Smooth muscle cell (in vitro differentiated cells): ENCODE data around the gene COL27A1. TPM values are rescaled to one million over a fixed set of nuclear protein-coding genes. Genes with fewer than 3 reads are reported as not detected.

Experiments
- DNase-seq: peaks from one replicate; lab custom pipeline; 2025; ENCODE audit not compliant: unreplicated experiment; lab: John Stamatoyannopoulos, UW
- H2AFZ ChIP-seq: fragments of 200-600 bp; sonication (generic); 2 replicates; pipeline ENCODE4 v1.6.0; 2016; ENCODE audit warnings: antibody characterized with exemption, low read depth, mild to moderate bottlenecking
- H3F3A ChIP-seq: fragments of 200-600 bp; sonication (generic); 2 replicates; pipeline ENCODE4 v1.6.0; 2017; ENCODE audit warnings: antibody characterized with exemption, low read depth
- H3K27ac ChIP-seq: fragments of 200-600 bp; sonication (generic); 2 replicates; pipeline ENCODE4 v1.5.1; 2016; ENCODE audit warnings: low read depth, mild to moderate bottlenecking
- H3K27me3 ChIP-seq: fragments of 200-600 bp; sonication (generic); 2 replicates; pipeline ENCODE4 v1.6.1; 2016; ENCODE audit warnings: low read depth, mild to moderate bottlenecking
- H3K36me3 ChIP-seq: fragments of 200-600 bp; sonication (generic); 2 replicates; pipeline ENCODE4 v1.5.1; 2016; ENCODE audit warnings: low read depth
- H3K4me1 ChIP-seq: fragments of 200-600 bp; sonication (generic); 2 replicates; pipeline ENCODE4 v1.5.1; 2016; ENCODE audit warnings: low read depth
- H3K4me2 ChIP-seq: fragments of 200-600 bp; sonication (generic); 2 replicates; pipeline ENCODE4 v1.6.0; 2016; ENCODE audit warnings: mild to moderate bottlenecking
- H3K4me3 ChIP-seq: fragments of 200-600 bp; sonication (generic); 2 replicates; pipeline ENCODE4 v1.5.1; 2016; ENCODE audit warnings: mild to moderate bottlenecking
- H3K79me2 ChIP-seq: fragments of 200-600 bp; sonication (generic); 2 replicates; pipeline ENCODE4 v1.6.0; 2016; ENCODE audit warnings: low read depth, mild to moderate bottlenecking
- H3K9ac ChIP-seq: fragments of 200-600 bp; sonication (generic); 2 replicates; pipeline ENCODE4 v1.6.0; 2016; ENCODE audit warnings: low read depth
- H3K9me3 ChIP-seq: fragments of 200-600 bp; sonication (generic); replicated peaks from 2 replicates; pipeline ENCODE4 v1.5.1; 2016; ENCODE audit warnings: low read depth
- H4K20me1 ChIP-seq: fragments of 200-600 bp; sonication (generic); 2 replicates; pipeline ENCODE4 v1.6.0; 2016; ENCODE audit warnings: low read depth
- WGBS: methylation state at CpG from one replicate; pipeline ENCODE4 v1.1.7; 2016; ENCODE audit warnings: low lambda C conversion rate; 5-methylcytosine and 5-hydroxymethylcytosine counted together
- polyA plus RNA-seq: library from polyadenylated mRNA; unstranded; fragments of >200 nt; fragmentation: Nextera tagmentation; extraction: Ambion mirVana; gene quantifications from 2 replicates; pipeline ENCODE4 v1.2.1, GENCODE V29; 2016
- total RNA-seq: library from RNA; depleted of rRNA; stranded (reverse); fragments of >200 nt; gene quantifications from 2 replicates; pipeline ENCODE4 v1.2.3, GENCODE V29; 2014
- TF ChIP-seq, protein P1 (sequence below): fragments of 200-600 bp; sonication (generic); IDR thresholded peaks from 2 replicates; pipeline ENCODE4 v1.5.1; 2017; ENCODE audit warnings: borderline replicate concordance, mild to moderate bottlenecking, antibody characterized with exemption; ENCODE audit not compliant: insufficient read depth, poor library complexity, severe bottlenecking

Gene COL27A1
- total and polyA plus RNA-seq, 2 experiments from 2014 or later: 18.1 to 19.9 TPM

DNA sequence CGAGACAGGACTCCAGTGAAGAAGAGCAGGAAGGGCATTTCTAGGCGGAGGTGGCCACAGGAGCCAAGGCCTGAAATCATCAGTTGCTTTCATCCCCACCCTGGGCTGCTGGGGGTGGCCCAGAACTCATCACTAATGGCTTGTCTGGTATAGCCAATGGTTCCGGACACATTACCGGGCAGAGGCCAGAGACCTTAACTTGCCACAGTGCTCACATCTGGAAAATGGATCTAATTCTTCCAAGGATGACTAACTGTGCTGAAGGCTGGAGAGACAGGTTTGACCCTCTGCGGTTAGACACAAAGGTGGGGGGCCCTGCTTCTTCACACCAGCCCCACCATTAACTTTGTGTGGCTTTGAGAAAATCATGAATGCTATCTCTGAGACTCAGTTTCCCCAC is 6.2 kb upstream of the COL27A1 start:
- no peaks in the 10 kb centered on the region for H3K79me2 ChIP-seq
- no peaks in the 10 kb centered on the region for H3K4me1 ChIP-seq
- H3K27ac ChIP-seq: no peak overlapping the region
- H4K20me1 ChIP-seq: no peaks in the 10 kb centered on the region
- no peaks in the 10 kb centered on the region for H3K27me3 ChIP-seq
- no peaks in the 10 kb centered on the region for H3F3A ChIP-seq
- DNase-seq: no peak
- H2AFZ ChIP-seq: no peak overlapping the region
- H3K4me3 ChIP-seq: no peak overlapping the region
- no peak overlapping the region for H3K9ac ChIP-seq
- H3K9me3 ChIP-seq: no peaks in the 10 kb centered on the region
- no peak overlapping the region for H3K4me2 ChIP-seq
- TF ChIP-seq, protein P1, sequence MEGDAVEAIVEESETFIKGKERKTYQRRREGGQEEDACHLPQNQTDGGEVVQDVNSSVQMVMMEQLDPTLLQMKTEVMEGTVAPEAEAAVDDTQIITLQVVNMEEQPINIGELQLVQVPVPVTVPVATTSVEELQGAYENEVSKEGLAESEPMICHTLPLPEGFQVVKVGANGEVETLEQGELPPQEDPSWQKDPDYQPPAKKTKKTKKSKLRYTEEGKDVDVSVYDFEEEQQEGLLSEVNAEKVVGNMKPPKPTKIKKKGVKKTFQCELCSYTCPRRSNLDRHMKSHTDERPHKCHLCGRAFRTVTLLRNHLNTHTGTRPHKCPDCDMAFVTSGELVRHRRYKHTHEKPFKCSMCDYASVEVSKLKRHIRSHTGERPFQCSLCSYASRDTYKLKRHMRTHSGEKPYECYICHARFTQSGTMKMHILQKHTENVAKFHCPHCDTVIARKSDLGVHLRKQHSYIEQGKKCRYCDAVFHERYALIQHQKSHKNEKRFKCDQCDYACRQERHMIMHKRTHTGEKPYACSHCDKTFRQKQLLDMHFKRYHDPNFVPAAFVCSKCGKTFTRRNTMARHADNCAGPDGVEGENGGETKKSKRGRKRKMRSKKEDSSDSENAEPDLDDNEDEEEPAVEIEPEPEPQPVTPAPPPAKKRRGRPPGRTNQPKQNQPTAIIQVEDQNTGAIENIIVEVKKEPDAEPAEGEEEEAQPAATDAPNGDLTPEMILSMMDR: no peak
- WGBS: 97% methylated on average over 5 of the region's 5 CpGs
- H3K36me3 ChIP-seq: no peaks in the 10 kb centered on the region

DNA sequence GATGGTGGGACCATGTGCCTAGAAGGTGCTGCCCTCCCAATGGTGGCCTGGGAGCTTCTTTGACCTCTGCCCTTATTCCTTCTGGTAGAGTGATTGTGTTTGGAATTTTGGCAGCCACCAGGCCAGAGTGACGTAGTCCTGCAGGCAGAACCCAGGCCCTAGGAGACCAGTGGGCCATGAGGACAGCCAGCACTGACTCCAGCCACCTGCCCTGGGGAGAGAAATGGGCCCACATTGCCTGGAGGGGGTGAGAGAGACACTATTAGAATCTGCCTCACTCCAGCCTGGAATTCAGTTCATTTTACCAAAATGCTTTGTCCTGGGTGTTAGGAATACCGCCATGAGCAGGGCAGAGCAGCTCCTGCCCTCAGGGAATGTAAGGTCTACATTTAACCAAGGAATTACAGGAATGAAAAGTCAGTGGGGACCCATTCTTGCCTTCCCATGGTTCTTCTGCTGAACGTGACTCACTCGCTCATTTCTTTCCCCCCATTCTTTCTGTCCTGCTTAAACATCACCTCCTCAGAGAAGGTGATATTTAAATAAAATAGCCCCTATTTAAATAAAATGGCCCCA is 5.5 kb upstream of the COL27A1 start:
- 80% methylated on average over 4 of the region's 4 CpGs for WGBS
- no peaks in the 10 kb centered on the region for H3K9me3 ChIP-seq
- no peaks in the 10 kb centered on the region for H4K20me1 ChIP-seq
- H3K27ac ChIP-seq: no peak overlapping the region
- peaks cover 3% of the 10 kb centered on the region for H3K4me1 ChIP-seq
- TF ChIP-seq, protein P1: no peak
- no peak overlapping the region for H3K4me2 ChIP-seq
- H3K79me2 ChIP-seq: no peaks in the 10 kb centered on the region
- no peaks in the 10 kb centered on the region for H3K27me3 ChIP-seq
- H3F3A ChIP-seq: no peaks in the 10 kb centered on the region
- H3K4me3 ChIP-seq: no peak overlapping the region
- no peak overlapping the region for H2AFZ ChIP-seq
- no peak overlapping the region for H3K9ac ChIP-seq
- no peak for DNase-seq
- H3K36me3 ChIP-seq: no peaks in the 10 kb centered on the region

DNA sequence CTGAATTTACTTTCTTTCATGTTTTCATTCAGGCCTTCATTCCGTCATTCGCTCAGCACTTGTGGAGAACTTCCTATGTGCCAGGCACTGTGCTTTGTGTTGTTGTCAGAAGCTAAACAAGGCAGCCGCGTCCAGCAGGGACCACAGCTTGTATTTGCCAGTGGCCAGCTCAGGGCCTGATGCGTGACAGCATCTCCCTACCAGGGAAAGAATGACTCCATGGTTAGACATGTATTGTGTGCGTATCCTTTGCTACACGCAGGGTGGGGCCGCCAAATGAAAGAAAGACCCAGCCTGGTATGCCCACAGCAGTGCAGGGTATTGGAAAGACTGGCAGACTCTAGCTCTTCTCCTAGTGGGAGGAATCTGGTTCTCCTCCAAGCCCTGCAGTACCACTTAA is 4.7 kb upstream of the COL27A1 start:
- Histone ChIP-seq H3K9ac (no peak overlapping the region), H3K9me3 (no peaks in the 10 kb centered on the region), H3K79me2 (no peaks in the 10 kb centered on the region), H3K4me2 (no peak overlapping the region), H3F3A (no peaks in the 10 kb centered on the region), H3K4me1 (peaks cover 3% of the 10 kb centered on the region), H3K36me3 (no peaks in the 10 kb centered on the region), H2AFZ (no peak overlapping the region), H3K27me3 (no peaks in the 10 kb centered on the region), H3K4me3 (no peak overlapping the region), H4K20me1 (no peaks in the 10 kb centered on the region), H3K27ac (no peak overlapping the region)
- DNase-seq: no peak
- WGBS: 90% methylated on average over 8 of the region's 8 CpGs
- TF ChIP-seq, protein P1: no peak

DNA sequence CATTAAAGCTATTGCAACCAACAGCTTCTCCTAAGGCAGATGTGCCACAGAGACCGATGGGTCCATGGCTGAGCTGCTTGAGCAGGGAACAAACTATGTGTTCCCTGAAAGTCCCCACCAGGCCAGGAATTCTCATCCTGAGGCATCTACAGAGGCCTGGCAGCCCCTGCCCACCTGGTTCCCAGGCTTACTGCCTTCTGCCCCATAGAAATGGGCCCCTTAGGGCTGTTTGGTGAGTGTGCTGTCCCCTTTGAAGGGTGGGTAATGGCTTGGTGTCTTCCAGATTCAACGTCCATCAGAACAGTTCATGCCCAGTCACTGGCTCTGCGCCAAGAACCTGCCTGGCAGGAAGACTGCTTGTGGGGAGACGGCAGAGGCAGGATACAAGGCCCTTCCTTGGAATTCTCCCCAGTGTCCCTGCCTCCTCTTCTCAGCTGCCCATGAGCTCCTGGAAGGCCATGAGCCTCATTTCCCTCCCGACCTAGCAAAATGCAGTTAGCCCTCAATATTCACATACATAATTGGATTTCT is 3.8 kb upstream of the COL27A1 start:
- no peak for DNase-seq
- no peaks in the 10 kb centered on the region for H3F3A ChIP-seq
- H3K79me2 ChIP-seq: no peaks in the 10 kb centered on the region
- H3K4me3 ChIP-seq: no peak overlapping the region
- peaks cover 3% of the 10 kb centered on the region for H3K4me1 ChIP-seq
- H3K4me2 ChIP-seq: no peak overlapping the region
- H3K36me3 ChIP-seq: no peaks in the 10 kb centered on the region
- no peaks in the 10 kb centered on the region for H4K20me1 ChIP-seq
- TF ChIP-seq, protein P1: no peak
- no peak overlapping the region for H3K9ac ChIP-seq
- H3K27me3 ChIP-seq: no peaks in the 10 kb centered on the region
- no peak overlapping the region for H3K27ac ChIP-seq
- H3K9me3 ChIP-seq: no peaks in the 10 kb centered on the region
- 91% methylated on average over 5 of the region's 5 CpGs for WGBS
- no peak overlapping the region for H2AFZ ChIP-seq
